HEK293T (cell line): ENCODE results near the gene SCAF8.

ENCODE experiments used
- CTCF ChIA-PET: fragments of 350-600 bp; formaldehyde crosslinking; extraction: SDS; loops from one replicate; lab custom pipeline; 2021; ENCODE audit warnings: antibody characterized with exemption, inconsistent platforms; lab: Yijun Ruan, JAX
- POLR2A ChIA-PET: fragments of 350-600 bp; formaldehyde crosslinking; extraction: SDS; loops from one replicate; lab custom pipeline; 2020; ENCODE audit warnings: antibody characterized with exemption, inconsistent platforms; lab: Yijun Ruan, JAX
- DNase-seq: peaks from one replicate; pipeline ENCODE4 v3.0.0; 2012; ENCODE audit warnings: mixed read lengths; ENCODE audit errors: extremely low spot score
- ARNT ChIP-seq: fragments of 450-650 bp; IDR thresholded peaks from 2 replicates; pipeline ENCODE4 v1.6.1; 2017; ENCODE audit warnings: mild to moderate bottlenecking
- BHLHE40 ChIP-seq: fragments of 450-650 bp; IDR thresholded peaks from 2 replicates; pipeline ENCODE4 v1.6.1; 2016; ENCODE audit warnings: mild to moderate bottlenecking, moderate library complexity, borderline replicate concordance
- CTBP1 ChIP-seq: fragments of 450-650 bp; IDR thresholded peaks from 2 replicates; pipeline ENCODE4 v1.6.1; 2016; ENCODE audit warnings: borderline replicate concordance
- ELF4 ChIP-seq: fragments of 450-650 bp; IDR thresholded peaks from 2 replicates; pipeline ENCODE4 v1.6.1; 2017; ENCODE audit warnings: antibody characterized with exemption
- FOXA1 ChIP-seq: fragments of 450-650 bp; IDR thresholded peaks from 2 replicates; pipeline ENCODE4 v1.6.1; 2016; ENCODE audit warnings: mild to moderate bottlenecking
- FOXK2 ChIP-seq: fragments of 450-650 bp; IDR thresholded peaks from 2 replicates; pipeline ENCODE4 v1.6.1; 2016; ENCODE audit warnings: mild to moderate bottlenecking
- FOXM1 ChIP-seq: fragments of 450-650 bp; IDR thresholded peaks from 2 replicates; pipeline ENCODE4 v1.6.1; 2017; ENCODE audit warnings: mild to moderate bottlenecking, borderline replicate concordance
- HDGF ChIP-seq: fragments of 450-650 bp; IDR thresholded peaks from 2 replicates; pipeline ENCODE4 v1.6.1; 2017; ENCODE audit warnings: antibody characterized with exemption, borderline replicate concordance
- L3MBTL2 ChIP-seq: fragments of 450-650 bp; conservative IDR thresholded peaks from 2 replicates; pipeline ENCODE4 v1.6.1; 2016; ENCODE audit warnings: mild to moderate bottlenecking
- LEF1 ChIP-seq: fragments of 450-650 bp; IDR thresholded peaks from 2 replicates; pipeline ENCODE4 v1.6.1; 2017; ENCODE audit warnings: mild to moderate bottlenecking, borderline replicate concordance
- NFRKB ChIP-seq: fragments of 450-650 bp; IDR thresholded peaks from 2 replicates; pipeline ENCODE4 v1.6.1; 2016; ENCODE audit warnings: mild to moderate bottlenecking, moderate library complexity
- SP1 ChIP-seq: fragments of 450-650 bp; IDR thresholded peaks from 2 replicates; pipeline ENCODE4 v1.6.1; 2017
- SUZ12 ChIP-seq: fragments of 450-650 bp; IDR thresholded peaks from 2 replicates; pipeline ENCODE4 v1.6.1; 2016; ENCODE audit warnings: mild to moderate bottlenecking
- TARDBP ChIP-seq: fragments of 450-650 bp; IDR thresholded peaks from 2 replicates; pipeline ENCODE4 v1.6.1; 2016
- ZNF384 ChIP-seq: fragments of 450-650 bp; IDR thresholded peaks from 2 replicates; pipeline ENCODE4 v1.6.1; 2016
- TF ChIP-seq, protein P1 (sequence below): fragments of 450-650 bp; IDR thresholded peaks from 2 replicates; pipeline ENCODE4 v1.6.1; 2016

The SCAF8 gene

DNA sequence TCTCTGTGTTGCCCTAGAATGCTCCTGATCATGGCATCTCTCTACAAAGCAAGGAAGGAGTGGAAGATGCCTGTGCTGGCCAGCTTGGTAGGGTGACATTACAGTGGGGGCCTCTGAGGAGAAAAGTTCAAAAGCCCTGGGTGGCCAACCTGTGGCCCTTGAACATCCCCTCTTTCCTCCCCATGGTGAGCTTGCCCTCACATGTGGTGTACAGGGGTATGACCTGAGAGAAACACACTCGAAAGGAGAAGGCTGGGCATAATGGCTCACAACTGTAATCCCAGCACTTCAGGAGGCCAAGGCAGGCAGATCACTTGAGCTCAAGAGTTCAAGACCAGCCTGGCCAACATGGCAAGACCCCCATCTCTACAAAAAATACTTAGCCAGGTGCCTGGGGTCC, 36.6 kb upstream of the SCAF8 start:
- ChIA-PET CTCF (interaction anchor here (0.7 kb wide), 1 partner anchor 21 kb away, joined by 3 read pairs; no protein-coding TSS in a partner anchor), POLR2A (no interaction called here)
- TF ChIP-seq FOXK2 (no peak), L3MBTL2 (no peak), SUZ12 (no peak), SP1 (no peak), HDGF (no peak), ZNF384 (no peak), ELF4 (no peak), TARDBP (no peak), BHLHE40 (no peak), ARNT (no peak), NFRKB (no peak), FOXA1 (no peak)
- TF ChIP-seq, protein P1, sequence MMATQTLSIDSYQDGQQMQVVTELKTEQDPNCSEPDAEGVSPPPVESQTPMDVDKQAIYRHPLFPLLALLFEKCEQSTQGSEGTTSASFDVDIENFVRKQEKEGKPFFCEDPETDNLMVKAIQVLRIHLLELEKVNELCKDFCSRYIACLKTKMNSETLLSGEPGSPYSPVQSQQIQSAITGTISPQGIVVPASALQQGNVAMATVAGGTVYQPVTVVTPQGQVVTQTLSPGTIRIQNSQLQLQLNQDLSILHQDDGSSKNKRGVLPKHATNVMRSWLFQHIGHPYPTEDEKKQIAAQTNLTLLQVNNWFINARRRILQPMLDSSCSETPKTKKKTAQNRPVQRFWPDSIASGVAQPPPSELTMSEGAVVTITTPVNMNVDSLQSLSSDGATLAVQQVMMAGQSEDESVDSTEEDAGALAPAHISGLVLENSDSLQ: no peak
- no peak for DNase-seq

- ChIA-PET POLR2A (no interaction called here), CTCF (no interaction called here)
- DNase-seq: no peak
- TF ChIP-seq SP1: no peak
- no peak for TF ChIP-seq NFRKB
- TF ChIP-seq TARDBP: no peak
- no peak for TF ChIP-seq FOXM1
- TF ChIP-seq CTBP1: no peak
- TF ChIP-seq FOXA1: no peak
- no peak for TF ChIP-seq L3MBTL2
- no peak for TF ChIP-seq LEF1
- TF ChIP-seq, protein P1: no peak
Measured at GRCh38 chr6:154703124-154703523, 30.1 kb upstream of the SCAF8 start.

GRCh38 chr6:154705471-154706113, 27.6 kb upstream of the SCAF8 start:
- ChIA-PET POLR2A (no interaction called here), CTCF (interaction anchor here (0.7 kb wide), 1 partner anchor 101 kb away, joined by 5 read pairs; no protein-coding TSS in a partner anchor)
- no peak for DNase-seq
- no peak for TF ChIP-seq FOXM1
- TF ChIP-seq NFRKB: no peak
- no peak for TF ChIP-seq SUZ12

DNA sequence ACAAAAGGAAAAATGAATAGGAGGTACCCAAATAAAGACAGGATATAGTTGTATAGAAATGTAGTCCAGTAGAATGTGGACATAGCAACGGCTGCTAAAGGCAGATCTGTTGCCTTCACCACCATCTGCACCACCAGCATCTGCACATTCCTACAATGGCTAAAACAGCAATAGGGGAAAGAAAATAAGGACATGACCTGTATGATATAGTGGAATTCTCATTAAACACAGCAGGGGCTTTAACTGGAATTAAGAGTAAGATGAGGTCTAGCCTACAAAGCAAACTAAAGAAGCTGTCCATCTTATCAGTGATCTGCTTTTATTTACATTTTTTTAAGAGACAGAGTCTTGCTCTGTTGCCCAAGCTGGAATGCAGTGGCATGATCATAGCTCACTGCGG, 26.8 kb upstream of the SCAF8 start:
- no peak for DNase-seq
- CTCF ChIA-PET: interaction anchor here (0.7 to 0.8 kb wide), 2 partner anchors 31 to 100 kb away, joined by 3 to 5 read pairs; no protein-coding TSS in a partner anchor
- TF ChIP-seq FOXK2 (no peak), FOXA1 (no peak), BHLHE40 (no peak), SP1 (no peak)
- TF ChIP-seq, protein P1: peak; percentile 42; the same call in 1 of the 2 replicates
- POLR2A ChIA-PET: no interaction called here

DNA sequence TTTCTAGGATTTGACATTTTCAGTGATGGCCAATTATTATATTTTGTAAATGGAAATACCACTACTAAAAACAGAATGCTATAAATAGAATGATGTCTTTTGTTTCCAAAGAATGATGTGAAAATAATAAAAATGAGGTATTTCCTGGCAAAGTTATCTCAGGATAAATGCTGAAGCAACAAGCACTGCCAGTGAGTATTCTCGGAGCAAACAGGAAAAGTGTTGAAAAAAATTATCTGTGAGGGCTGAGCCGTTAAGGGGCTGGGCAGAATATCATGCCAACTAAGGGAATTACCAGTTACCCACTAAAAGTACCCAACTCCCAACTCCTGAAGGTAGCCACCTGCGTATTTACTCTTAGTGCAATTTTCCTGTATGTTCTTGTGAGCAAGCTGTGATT, 23.6 kb upstream of the SCAF8 start:
- ChIA-PET POLR2A (interaction anchor here (0.9 kb wide), 1 partner anchor 19 kb away, joined by 3 read pairs; no protein-coding TSS in a partner anchor), CTCF (no interaction called here)
- TF ChIP-seq CTBP1: no peak
- TF ChIP-seq FOXM1: no peak
- TF ChIP-seq SP1: no peak
- no peak for TF ChIP-seq ZNF384
- no peak for TF ChIP-seq ARNT
- no peak for TF ChIP-seq BHLHE40
- TF ChIP-seq TARDBP: no peak
- no peak for TF ChIP-seq ELF4
- TF ChIP-seq HDGF: no peak
- TF ChIP-seq, protein P1: no peak
- no peak for TF ChIP-seq L3MBTL2
- no peak for TF ChIP-seq LEF1
- TF ChIP-seq FOXA1: no peak
- no peak for TF ChIP-seq NFRKB
- TF ChIP-seq FOXK2: no peak
- TF ChIP-seq SUZ12: no peak
- DNase-seq: no peak

DNA sequence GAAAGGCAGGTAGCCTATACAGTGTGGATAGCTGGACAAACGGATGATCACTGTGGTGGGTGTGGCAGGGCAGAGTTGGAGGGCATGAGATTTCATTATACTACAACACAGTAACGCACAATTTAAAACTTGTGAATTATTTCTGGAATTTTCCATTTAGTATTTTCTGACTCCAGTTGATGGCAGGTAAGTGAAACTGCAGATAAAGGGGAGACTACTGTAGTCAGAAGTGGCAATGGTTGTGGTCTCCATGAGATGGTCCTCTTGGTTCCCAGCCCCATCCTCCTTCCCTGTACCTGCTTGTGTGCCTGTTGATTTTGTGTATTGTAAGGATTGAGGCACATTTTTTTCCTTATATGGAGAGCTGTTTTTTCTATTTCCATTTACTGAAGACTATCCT, 22.5 kb upstream of the SCAF8 start:
- ChIA-PET CTCF (no interaction called here), POLR2A (no interaction called here)
- TF ChIP-seq HDGF (no peak), ZNF384 (no peak), ELF4 (no peak), FOXK2 (no peak), SUZ12 (no peak), FOXA1 (no peak), SP1 (no peak), ARNT (no peak), LEF1 (no peak), CTBP1 (no peak), FOXM1 (no peak), BHLHE40 (no peak), NFRKB (no peak)
- TF ChIP-seq, protein P1: no peak
- DNase-seq: no peak
